Lung (tissue), 12 donors: Measurements from ENCODE around the gene RNF19B. TPM values are rescaled to one million over a fixed set of nuclear protein-coding genes. Genes with fewer than 3 reads are reported as not detected.

ENCODE experiments used
- ATAC-seq: fragments of 200-7000 bp; cut with Tn5 transposase; one replicate; pipeline ENCODE4 v1.9.1; 2020; ENCODE audit warnings: moderate number of reproducible peaks; ENCODE audit not compliant: insufficient read depth, low FRiP score
- DNase-seq, 3 donors: peaks; one replicate each; pipeline ENCODE4 v3.0.0-alpha.2; 2013 to 2017
- H3K27ac ChIP-seq, 2 donors: one replicate each; pipeline ENCODE4 v1.5.1; 2013; ENCODE audit warnings: mild to moderate bottlenecking in 2 of 2, moderate library complexity in 2 of 2, control low read depth in 1 of 2, inconsistent platforms in 1 of 2, low read depth in 1 of 2, low read length in 1 of 2
- H3K27me3 ChIP-seq, 3 donors: one replicate each; pipeline ENCODE4 v1.5.1; 2013; ENCODE audit warnings: low read length in 2 of 3; ENCODE audit not compliant: control insufficient read depth in 3 of 3, insufficient read depth in 3 of 3
- H3K36me3 ChIP-seq, 4 donors: one replicate each; pipeline ENCODE4 v1.5.1; 2013; ENCODE audit warnings: low read length in 4 of 4, mild to moderate bottlenecking in 1 of 4, moderate library complexity in 1 of 4; ENCODE audit not compliant: control insufficient read depth in 4 of 4, insufficient read depth in 4 of 4
- H3K4me1 ChIP-seq, 5 donors: one replicate each; pipeline ENCODE4 v1.5.1; 2013; ENCODE audit warnings: low read length in 5 of 5, mild to moderate bottlenecking in 2 of 5, moderate library complexity in 1 of 5; ENCODE audit not compliant: control insufficient read depth in 5 of 5, insufficient read depth in 5 of 5
- H3K4me3 ChIP-seq: one replicate; pipeline ENCODE4 v1.5.1; 2013; ENCODE audit warnings: mild to moderate bottlenecking, control low read depth, moderate library complexity
- H3K9ac ChIP-seq, 2 donors: one replicate each; pipeline ENCODE4 v1.5.1; 2013; ENCODE audit warnings: low read length in 2 of 2, control low read depth in 1 of 2; ENCODE audit not compliant: insufficient read depth in 1 of 2
- H3K9me3 ChIP-seq, 4 donors: one replicate each; pipeline ENCODE4 v1.5.1; 2013; ENCODE audit warnings: low read length in 3 of 4, mild to moderate bottlenecking in 1 of 4, moderate library complexity in 1 of 4; ENCODE audit not compliant: control insufficient read depth in 4 of 4, insufficient read depth in 3 of 4
- WGBS, 2 donors: extraction: QIAGEN DNeasy Blood & Tissue Kit; methylation state at CpG; one replicate each; pipeline ENCODE4 v1.1.7; 2013; 5-methylcytosine and 5-hydroxymethylcytosine counted together
- polyA plus RNA-seq, 2 donors: library from polyadenylated mRNA; stranded (reverse); fragments of 200-250 nt; gene quantifications; one replicate each; pipeline ENCODE4 v1.2.1, GENCODE V29; 2013
- total RNA-seq, 2 donors: library from RNA; depleted of rRNA in 1 of 2; stranded (reverse); fragments of >200 nt in 1 of 2; gene quantifications; one replicate each; pipeline ENCODE4 v1.2.1, GENCODE V29; 2014 to 2021
- TF ChIP-seq, protein P1 (sequence below): IDR thresholded peaks from 2 replicates; pipeline ENCODE4 v1.5.1; 2012; ENCODE audit warnings: mild to moderate bottlenecking; ENCODE audit errors: control extremely low read depth, extremely low read depth
- donor health status: control.
- donor health status: control.
- donor health status: Bipolar disorder and iron deficiency.
- donor health status: healthy.
- donor health status: DM: yes; HTN: yes; CAD: no.

The RNF19B gene
- total and polyA plus RNA-seq, 4 donors: 5.1 to 65.9 (median 26.8) TPM

DNA sequence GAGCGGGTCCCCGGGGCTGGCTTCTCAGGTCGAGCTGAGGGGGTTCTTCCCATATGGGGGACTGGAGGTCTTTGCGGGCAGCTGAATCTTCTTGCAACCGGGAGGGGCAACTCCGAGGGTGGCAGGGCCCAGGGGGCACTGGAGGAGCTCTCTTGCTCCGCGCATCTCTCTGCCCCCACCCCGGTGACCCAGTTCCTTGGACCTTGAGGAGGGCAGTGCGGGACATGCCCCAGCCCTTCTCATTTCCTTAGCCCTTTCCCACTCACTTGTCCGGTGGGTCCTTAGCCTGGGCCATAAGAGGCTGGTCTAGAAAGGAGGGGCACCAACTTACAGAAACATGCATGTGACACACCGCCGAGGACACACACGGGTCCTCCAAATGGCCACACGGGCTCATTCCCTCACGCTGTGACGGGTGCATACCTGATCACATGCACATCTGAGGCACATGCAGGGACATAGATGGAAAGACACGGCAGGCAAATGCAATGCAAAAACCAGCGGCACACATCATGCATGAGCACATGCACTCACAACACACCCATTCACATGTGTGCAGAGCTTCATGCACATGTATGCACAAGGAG, 77.7 kb downstream of the RNF19B start:
- Histone ChIP-seq H3K36me3 (no peaks in the 10 kb centered on the region), H3K4me1 (peaks cover 0 to 9% (median 0%) of the 10 kb centered on the region in 5 donors), H3K9me3 (peaks cover 0 to 2% (median 0%) of the 10 kb centered on the region in 4 donors), H3K27ac (no peak overlapping the region), H3K4me3 (no peak overlapping the region), H3K9ac (no peak overlapping the region), H3K27me3 (peaks cover 3 to 37% (median 22%) of the 10 kb centered on the region in 3 donors)
- ATAC-seq: no peak
- no peak for DNase-seq
- TF ChIP-seq, protein P1, sequence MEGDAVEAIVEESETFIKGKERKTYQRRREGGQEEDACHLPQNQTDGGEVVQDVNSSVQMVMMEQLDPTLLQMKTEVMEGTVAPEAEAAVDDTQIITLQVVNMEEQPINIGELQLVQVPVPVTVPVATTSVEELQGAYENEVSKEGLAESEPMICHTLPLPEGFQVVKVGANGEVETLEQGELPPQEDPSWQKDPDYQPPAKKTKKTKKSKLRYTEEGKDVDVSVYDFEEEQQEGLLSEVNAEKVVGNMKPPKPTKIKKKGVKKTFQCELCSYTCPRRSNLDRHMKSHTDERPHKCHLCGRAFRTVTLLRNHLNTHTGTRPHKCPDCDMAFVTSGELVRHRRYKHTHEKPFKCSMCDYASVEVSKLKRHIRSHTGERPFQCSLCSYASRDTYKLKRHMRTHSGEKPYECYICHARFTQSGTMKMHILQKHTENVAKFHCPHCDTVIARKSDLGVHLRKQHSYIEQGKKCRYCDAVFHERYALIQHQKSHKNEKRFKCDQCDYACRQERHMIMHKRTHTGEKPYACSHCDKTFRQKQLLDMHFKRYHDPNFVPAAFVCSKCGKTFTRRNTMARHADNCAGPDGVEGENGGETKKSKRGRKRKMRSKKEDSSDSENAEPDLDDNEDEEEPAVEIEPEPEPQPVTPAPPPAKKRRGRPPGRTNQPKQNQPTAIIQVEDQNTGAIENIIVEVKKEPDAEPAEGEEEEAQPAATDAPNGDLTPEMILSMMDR: no peak
- 41 to 48% methylated on average over 17 to 19 of the region's 19 CpGs for WGBS, 2 donors

Other genes with a start within 250 kb of the RNF19B start
- 100 to 1,000 TPM in 1 of 2 donors, 10 to 100 TPM in 1; 61.2 to 151 TPM for gene YARS1, start 147.5 kb downstream of the RNF19B start, total RNA-seq
- 10 to 100 TPM; 68.5 to 87.1 TPM for gene YARS1, start 147.5 kb downstream of the RNF19B start, polyA plus RNA-seq
- gene S100PBP, start 147.2 kb downstream of the RNF19B start, total RNA-seq: 10 to 100 TPM; 28.8 to 56.6 TPM
- 10 to 100 TPM in 1 of 2 donors, 1 to 10 TPM in 1; 7.4 to 13.1 TPM for gene S100PBP, start 147.2 kb downstream of the RNF19B start, polyA plus RNA-seq
- 1 to 10 TPM in 1 of 2 donors, under 1 TPM in 1; 0.18 to 5.3 TPM for gene FNDC5, start 93.9 kb downstream of the RNF19B start, total RNA-seq
- gene FNDC5, start 93.9 kb downstream of the RNF19B start, polyA plus RNA-seq: under 1 TPM; 0.10 to 0.31 TPM
- gene HPCA, start 78.3 kb downstream of the RNF19B start, total RNA-seq: 1 to 10 TPM in 1 of 2 donors, under 1 TPM in 1; 0.40 to 1.3 TPM
- under 1 TPM in 1 of 2 donors, not detected in 1; 0.19 TPM for gene HPCA, start 78.3 kb downstream of the RNF19B start, polyA plus RNA-seq
- gene TMEM54, start 63.4 kb downstream of the RNF19B start, total RNA-seq: 10 to 100 TPM; 22.4 to 44.5 TPM
- 10 to 100 TPM; 41.7 to 56.6 TPM for gene TMEM54, start 63.4 kb downstream of the RNF19B start, polyA plus RNA-seq
- 100 to 1,000 TPM in 1 of 2 donors, 10 to 100 TPM in 1; 86.8 to 127 TPM for gene AK2, start 72.1 kb upstream of the RNF19B start, total RNA-seq
- gene AK2, start 72.1 kb upstream of the RNF19B start, polyA plus RNA-seq: 100 to 1,000 TPM in 1 of 2 donors, 10 to 100 TPM in 1; 87.6 to 115 TPM
- 10 to 100 TPM in 1 of 2 donors, 1 to 10 TPM in 1; 6.2 to 12.8 TPM for gene AZIN2, start 116.3 kb upstream of the RNF19B start, total RNA-seq
- gene AZIN2, start 116.3 kb upstream of the RNF19B start, polyA plus RNA-seq: 1 to 10 TPM; 1.2 to 1.5 TPM
- 1 to 10 TPM; 4.2 to 6.7 TPM for gene TRIM62, start 217.2 kb upstream of the RNF19B start, total RNA-seq
- gene TRIM62, start 217.2 kb upstream of the RNF19B start, polyA plus RNA-seq: 1 to 10 TPM; 2.6 to 4.4 TPM